Medulla oblongata (tissue), 1 donor: ENCODE data around the gene PCDHGC3.

ENCODE experiments used
- DNase-seq: peaks from one replicate; pipeline ENCODE4 v3.0.0-alpha.2; 2015; ENCODE audit errors: extremely low spot score

Gene PCDHGC3

GRCh38 chr5:141523991-141524390 is 48.2 kb downstream of the PCDHGC3 start:
- no peak for DNase-seq

GRCh38 chr5:141524604-141525597 is 49.1 kb downstream of the PCDHGC3 start:
- DNase-seq: peak; percentile 94

GRCh38 chr5:141525653-141526052 is 49.9 kb downstream of the PCDHGC3 start:
- no peak for DNase-seq

- DNase-seq: no peak
Measured at GRCh38 chr5:141527426-141527825, 51.7 kb downstream of the PCDHGC3 start.
